Common myeloid progenitor, CD34-positive (primary cell): ENCODE data around the gene SLC5A5.
A peak's percentile ranks its signal among the peaks of the same experiment; 100 is the strongest.

ENCODE experiments used
- CTCF ChIA-PET: fragments of 350-600 bp; sonication (Branson Sonifier 250); formaldehyde crosslinking; loops from one replicate; lab custom pipeline; 2021; ENCODE audit warnings: antibody characterized with exemption; lab: Charles Lee
- POLR2A ChIA-PET: fragments of 350-600 bp; sonication (Branson Sonifier 250); formaldehyde crosslinking; loops from one replicate; lab custom pipeline; 2021; ENCODE audit warnings: antibody characterized with exemption; lab: Charles Lee
- DNase-seq, 3 donors: peaks; one replicate each; pipeline versions ENCODE4 v3.0.0 to v3.0.0-alpha.2; 2013
- H3K27ac ChIP-seq, 2 experiments: 1 replicate in 1 of 2; 2 replicates in 1 of 2; pipeline ENCODE4 v1.7.0; 2013; ENCODE audit warnings: inconsistent platforms in 2 of 2, low read length in 2 of 2, mild to moderate bottlenecking in 2 of 2, low read depth in 1 of 2, moderate library complexity in 1 of 2; ENCODE audit not compliant: severe bottlenecking in 2 of 2, insufficient read depth in 1 of 2, poor library complexity in 1 of 2
- H3K27me3 ChIP-seq, 5 experiments: replicated peaks in 2 of 5; 1 replicate in 3 of 5; 2 replicates in 2 of 5; pipeline versions ENCODE4 v1.6.1 to v1.7.0; 2013; ENCODE audit warnings: low read length in 4 of 5, mild to moderate bottlenecking in 2 of 5, moderate library complexity in 2 of 5, inconsistent platforms in 1 of 5; ENCODE audit not compliant: insufficient read depth in 5 of 5, control insufficient read depth in 4 of 5
- H3K36me3 ChIP-seq, 4 experiments: 1 replicate in 2 of 4; 2 replicates in 2 of 4; pipeline versions ENCODE4 v1.6.1 to v1.7.0; 2013; ENCODE audit warnings: low read length in 3 of 4, control low read depth in 1 of 4, mild to moderate bottlenecking in 1 of 4; ENCODE audit not compliant: control insufficient read depth in 4 of 4, insufficient read depth in 4 of 4
- H3K4me1 ChIP-seq, 4 experiments: 1 replicate in 3 of 4; 2 replicates in 1 of 4; pipeline versions ENCODE4 v1.6.1 to v1.7.1; 2013; ENCODE audit warnings: low read length in 3 of 4, mild to moderate bottlenecking in 3 of 4, control low read depth in 1 of 4, inconsistent platforms in 1 of 4, moderate library complexity in 1 of 4; ENCODE audit not compliant: control insufficient read depth in 4 of 4, insufficient read depth in 4 of 4; ENCODE audit errors: control extremely low read depth in 1 of 4
- H3K4me3 ChIP-seq, 7 experiments: 1 replicate in 4 of 7; 2 replicates in 3 of 7; pipeline versions ENCODE4 v1.5.1 to v1.7.0; 2013; ENCODE audit warnings: mild to moderate bottlenecking in 7 of 7, low read length in 6 of 7, moderate library complexity in 6 of 7, inconsistent platforms in 2 of 7, low read depth in 2 of 7, control low read depth in 1 of 7; ENCODE audit not compliant: insufficient read depth in 4 of 7, control insufficient read depth in 1 of 7; ENCODE audit errors: extremely low read depth in 1 of 7
- H3K9me3 ChIP-seq, 5 experiments: 1 replicate in 4 of 5; 2 replicates in 1 of 5; pipeline versions ENCODE4 v1.6.1 to v1.7.1; 2013; ENCODE audit warnings: low read length in 4 of 5, mild to moderate bottlenecking in 2 of 5, inconsistent platforms in 1 of 5, low read depth in 1 of 5, moderate library complexity in 1 of 5; ENCODE audit not compliant: control insufficient read depth in 4 of 5, insufficient read depth in 2 of 5; ENCODE audit errors: control extremely low read depth in 1 of 5
- WGBS: methylation state at CpG from one replicate; pipeline ENCODE4 v1.1.5; 2013; ENCODE audit not compliant: insufficient coverage; 5-methylcytosine and 5-hydroxymethylcytosine counted together

SLC5A5 gene

DNA sequence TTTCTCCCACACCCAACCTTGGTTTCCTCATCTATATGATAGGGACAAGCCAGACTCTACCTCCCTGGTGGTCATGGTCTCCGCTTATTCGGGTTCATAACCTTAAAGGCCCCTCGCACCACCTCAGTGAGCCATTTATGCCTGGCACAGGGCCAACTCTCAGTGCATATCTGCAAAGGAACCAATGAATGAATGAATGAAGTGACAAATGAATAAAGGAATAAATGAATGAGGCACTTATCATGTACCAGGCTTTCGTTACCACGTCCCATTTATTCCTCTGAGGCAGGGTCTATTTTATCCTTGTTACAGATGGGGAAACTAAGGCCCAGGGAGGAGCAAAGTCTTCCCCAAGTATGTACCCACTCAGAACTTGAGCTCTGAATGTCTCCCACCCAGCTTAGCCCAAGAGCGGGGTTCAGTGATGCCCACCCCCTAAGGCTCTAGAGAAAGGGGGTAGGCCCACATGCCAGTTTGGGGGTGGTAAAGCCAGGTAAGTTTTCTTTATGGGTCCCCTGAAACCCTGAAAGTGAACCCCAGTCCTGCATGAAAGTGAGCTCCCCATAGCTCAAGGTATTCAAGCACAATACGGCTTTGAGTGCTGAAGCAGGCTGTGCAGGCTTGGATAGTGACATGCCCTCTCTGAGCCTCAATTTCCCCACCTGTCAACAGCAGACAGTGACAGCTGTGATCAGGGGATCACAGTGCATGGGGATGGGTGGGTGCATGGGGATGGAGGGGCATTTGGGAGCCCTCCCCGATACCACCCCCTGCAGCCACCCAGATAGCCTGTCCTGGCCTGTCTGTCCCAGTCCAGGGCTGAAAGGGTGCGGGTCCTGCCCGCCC lies 490 bp upstream of the SLC5A5 start:
- Histone ChIP-seq H3K4me3 (peak overlapping the region in 4 of 7 experiments; percentile 19 to 74 (median 63)), H3K36me3 (no peaks in the 10 kb centered on the region), H3K4me1 (peaks cover 0 to 27% (median 18%) of the 10 kb centered on the region in 4 experiments), H3K27me3 (peaks cover 0 to 20% (median 8%) of the 10 kb centered on the region in 5 experiments), H3K27ac (no peak overlapping the region), H3K9me3 (no peaks in the 10 kb centered on the region)
- 68% methylated on average over 10 of the region's 10 CpGs for WGBS
- DNase-seq: no peak
- ChIA-PET POLR2A (interaction anchor here (0.9 to 1.5 kb wide), 3 partner anchors 11 to 62 kb away, joined by 3 to 6 read pairs (median 5); partner anchors contain the start of genes CCDC124 and RPL18A), CTCF (interaction anchor here (0.6 to 4.3 kb wide), 6 partner anchors 11 to 1622 kb away, joined by 3 to 36 read pairs (median 4); partner anchors contain the start of genes CCDC124 and RPL18A)

DNA sequence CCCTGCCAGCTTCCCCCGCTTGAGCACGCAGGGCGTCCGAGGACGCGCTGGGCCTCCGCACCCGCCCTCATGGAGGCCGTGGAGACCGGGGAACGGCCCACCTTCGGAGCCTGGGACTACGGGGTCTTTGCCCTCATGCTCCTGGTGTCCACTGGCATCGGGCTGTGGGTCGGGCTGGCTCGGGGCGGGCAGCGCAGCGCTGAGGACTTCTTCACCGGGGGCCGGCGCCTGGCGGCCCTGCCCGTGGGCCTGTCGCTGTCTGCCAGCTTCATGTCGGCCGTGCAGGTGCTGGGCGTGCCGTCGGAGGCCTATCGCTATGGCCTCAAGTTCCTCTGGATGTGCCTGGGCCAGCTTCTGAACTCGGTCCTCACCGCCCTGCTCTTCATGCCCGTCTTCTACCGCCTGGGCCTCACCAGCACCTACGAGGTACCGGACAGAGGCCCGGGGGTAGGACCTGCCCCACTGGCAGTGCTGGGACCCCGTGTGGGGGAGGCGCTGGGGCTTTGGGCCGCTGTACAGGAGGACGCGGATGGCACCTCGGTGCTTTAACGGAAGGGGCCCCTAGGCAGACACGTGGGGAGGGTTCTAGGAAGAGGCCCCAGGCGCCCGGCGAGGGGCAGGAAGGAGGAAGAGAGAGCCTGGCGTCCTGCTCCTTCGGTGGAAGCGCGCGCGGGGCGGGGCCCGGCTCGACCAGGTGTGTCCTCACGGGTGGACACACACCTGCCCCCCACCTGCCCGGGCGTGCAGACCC lies 681 bp downstream of the SLC5A5 start:
- Histone ChIP-seq H3K9me3 (no peaks in the 10 kb centered on the region), H3K4me1 (peaks cover 0 to 27% (median 18%) of the 10 kb centered on the region in 4 experiments), H3K27me3 (peaks cover 0 to 20% (median 8%) of the 10 kb centered on the region in 5 experiments), H3K36me3 (no peaks in the 10 kb centered on the region), H3K27ac (no peak overlapping the region), H3K4me3 (peak overlapping the region in 6 of 7 experiments; percentile 26 to 74 (median 59))
- WGBS: under 1% methylated on average over 39 of the region's 61 CpGs
- ChIA-PET CTCF (interaction anchor here (0.8 to 4.3 kb wide), 3 partner anchors 12 to 62 kb away, joined by 3 to 36 read pairs (median 29); partner anchors contain the start of genes CCDC124 and RPL18A), POLR2A (interaction anchor here (0.9 to 1.5 kb wide), 3 partner anchors 12 to 60 kb away, joined by 3 to 6 read pairs (median 5); partner anchors contain the start of genes CCDC124 and RPL18A)
- peak in 2 of 3 donors; percentile 51 to 60 for DNase-seq

DNA sequence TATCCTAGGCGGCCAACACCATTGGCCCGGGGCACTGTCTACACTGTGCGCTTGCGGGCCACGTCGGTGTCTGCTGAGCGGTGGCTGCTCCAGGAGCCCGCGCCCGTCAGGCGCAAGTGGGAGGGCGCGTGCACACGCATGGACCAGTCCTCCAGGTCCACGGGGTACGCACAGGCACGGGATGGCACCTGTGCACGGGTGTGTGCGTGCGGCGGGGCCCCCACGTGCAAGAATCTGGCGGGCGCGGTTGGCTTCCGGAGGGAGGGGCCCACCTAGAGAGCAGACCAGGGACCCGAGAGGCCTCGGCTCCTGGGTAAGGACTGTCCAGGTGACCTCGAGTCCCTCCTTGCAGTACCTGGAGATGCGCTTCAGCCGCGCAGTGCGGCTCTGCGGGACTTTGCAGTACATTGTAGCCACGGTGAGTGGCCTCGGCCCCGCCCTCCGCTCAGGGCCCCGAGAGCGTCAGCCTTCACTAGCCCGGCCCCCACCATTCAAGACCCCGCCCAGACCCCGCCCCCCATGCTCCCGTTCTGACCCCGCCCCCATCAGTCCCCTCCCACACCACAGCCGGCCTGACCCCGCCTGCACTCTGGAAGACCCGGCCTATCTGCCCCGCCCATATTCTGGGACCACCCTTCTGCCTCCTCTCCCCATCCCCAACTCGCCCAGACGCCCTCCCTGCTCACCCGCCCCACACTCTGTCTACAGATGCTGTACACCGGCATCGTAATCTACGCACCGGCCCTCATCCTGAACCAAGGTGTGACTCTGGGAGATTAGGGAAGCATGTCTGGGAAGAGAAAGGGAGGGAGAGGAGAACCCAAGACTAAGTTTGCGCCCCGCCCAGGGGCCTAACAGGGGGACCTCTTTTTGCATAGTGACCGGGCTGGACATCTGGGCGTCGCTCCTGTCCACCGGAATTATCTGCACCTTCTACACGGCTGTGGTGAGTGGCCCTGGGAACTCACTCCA lies 2.3 kb downstream of the SLC5A5 start:
- peaks cover 0 to 27% (median 18%) of the 10 kb centered on the region in 4 experiments for H3K4me1 ChIP-seq
- H3K36me3 ChIP-seq: no peaks in the 10 kb centered on the region
- H3K27me3 ChIP-seq: peaks cover 0 to 20% (median 8%) of the 10 kb centered on the region in 5 experiments
- peak; percentile 70 to 77 (median 75) for DNase-seq
- 22% methylated on average over 43 of the region's 63 CpGs for WGBS
- peak overlapping the region in 6 of 7 experiments; percentile 13 to 69 (median 56) for H3K4me3 ChIP-seq
- ChIA-PET POLR2A (no interaction called here), CTCF (interaction anchor here (3.9 kb wide), 1 partner anchor 13 kb away, joined by 29 read pairs; the partner anchor contains the start of gene RPL18A)
- H3K9me3 ChIP-seq: no peaks in the 10 kb centered on the region
- no peak overlapping the region for H3K27ac ChIP-seq

DNA sequence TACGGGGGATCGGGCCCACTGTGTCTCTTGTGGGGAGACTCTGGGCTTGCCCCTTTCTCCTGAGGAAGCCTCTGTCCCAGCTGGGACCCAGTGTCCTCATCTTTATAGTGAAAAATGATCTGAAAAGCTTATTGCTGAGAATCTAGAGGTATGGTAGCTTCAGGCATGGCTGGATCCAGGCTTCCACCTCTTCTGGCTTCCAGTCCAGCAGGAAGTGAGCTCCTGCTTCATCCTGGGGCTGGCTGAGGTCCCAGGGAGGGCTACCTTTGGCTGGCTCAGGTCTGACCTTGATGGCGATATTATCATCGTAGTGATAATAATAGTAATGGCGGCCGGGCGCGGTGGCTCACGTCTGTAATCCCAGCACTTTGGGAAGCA lies 3.0 kb downstream of the SLC5A5 start:
- H3K4me3 ChIP-seq: no peak overlapping the region
- no peaks in the 10 kb centered on the region for H3K36me3 ChIP-seq
- no peak overlapping the region for H3K27ac ChIP-seq
- POLR2A ChIA-PET: no interaction called here
- WGBS: 96% methylated on average over 9 of the region's 9 CpGs
- DNase-seq: no peak
- H3K27me3 ChIP-seq: peaks cover 0 to 20% (median 8%) of the 10 kb centered on the region in 5 experiments
- no peaks in the 10 kb centered on the region for H3K9me3 ChIP-seq
- CTCF ChIA-PET: no interaction called here
- H3K4me1 ChIP-seq: peaks cover 0 to 27% (median 18%) of the 10 kb centered on the region in 4 experiments

- H3K27ac ChIP-seq: no peak overlapping the region
- no peaks in the 10 kb centered on the region for H3K9me3 ChIP-seq
- no peak for DNase-seq
- H3K4me1 ChIP-seq: peaks cover 0 to 13% (median 9%) of the 10 kb centered on the region in 4 experiments
- peaks cover 0 to 7% (median 3%) of the 10 kb centered on the region in 5 experiments for H3K27me3 ChIP-seq
- WGBS: 100% methylated on average over 12 of the region's 16 CpGs
- H3K4me3 ChIP-seq: no peak overlapping the region
- POLR2A ChIA-PET: no interaction called here
- CTCF ChIA-PET: no interaction called here
- H3K36me3 ChIP-seq: no peaks in the 10 kb centered on the region
Observed at GRCh38 chr19:17877696-17878095, 6.0 kb downstream of the SLC5A5 start.

- WGBS: 86% methylated on average over 2 of the region's 7 CpGs
Observed at GRCh38 chr19:17879466-17879865, 7.7 kb downstream of the SLC5A5 start.

More at GRCh38 chr19:17879466-17879865, 7.7 kb downstream of the SLC5A5 start:
- DNase-seq: no peak
- Histone ChIP-seq H3K36me3 (no peaks in the 10 kb centered on the region), H3K4me3 (no peak overlapping the region), H3K27me3 (no peaks in the 10 kb centered on the region), H3K27ac (no peak overlapping the region), H3K4me1 (no peaks in the 10 kb centered on the region), H3K9me3 (no peaks in the 10 kb centered on the region)
- ChIA-PET CTCF (interaction anchor here (1.0 to 1.6 kb wide), 2 partner anchors 14 to 54 kb away, joined by 3 read pairs; partner anchors contain the start of gene CCDC124), POLR2A (no interaction called here)
